IPS-20b (cell line): Measurements from ENCODE around the gene NCF4.

ENCODE experiments used
- H3K27ac ChIP-seq: one replicate; pipeline ENCODE4 v1.5.1; 2013; ENCODE audit warnings: low read length
- H3K27me3 ChIP-seq: 2 replicates; pipeline ENCODE4 v1.6.1; 2013; ENCODE audit warnings: mild to moderate bottlenecking, low read length, inconsistent platforms; ENCODE audit not compliant: insufficient read depth
- H3K36me3 ChIP-seq: 2 replicates; pipeline ENCODE4 v1.6.1; 2013; ENCODE audit warnings: low read depth, mild to moderate bottlenecking, inconsistent platforms, low read length, moderate library complexity; ENCODE audit not compliant: insufficient read depth
- H3K4me1 ChIP-seq: 2 replicates; pipeline ENCODE4 v1.6.1; 2013; ENCODE audit warnings: mild to moderate bottlenecking, control low read depth, inconsistent platforms, low read length, moderate library complexity; ENCODE audit not compliant: insufficient read depth
- H3K4me3 ChIP-seq: 2 replicates; pipeline ENCODE4 v1.5.1; 2013; ENCODE audit warnings: mild to moderate bottlenecking, low read length, inconsistent platforms
- H3K9ac ChIP-seq: 2 replicates; pipeline ENCODE4 v1.6.1; 2013; ENCODE audit warnings: low read depth, mild to moderate bottlenecking, inconsistent platforms, low read length, moderate library complexity
- H3K9me3 ChIP-seq: 2 replicates; pipeline ENCODE4 v1.6.1; 2013; ENCODE audit warnings: mild to moderate bottlenecking, low read depth, low read length, inconsistent platforms; ENCODE audit not compliant: insufficient read depth

NCF4 gene

GRCh38 chr22:36858156-36858555, 2.6 kb upstream of the NCF4 start:
- Histone ChIP-seq H3K9ac (no peak overlapping the region), H3K4me1 (no peaks in the 10 kb centered on the region)

GRCh38 chr22:36858966-36859365, 1.8 kb upstream of the NCF4 start:
- Histone ChIP-seq H3K4me3 (no peak overlapping the region), H3K9ac (no peak overlapping the region), H3K27ac (no peak overlapping the region), H3K27me3 (peaks cover 35% of the 10 kb centered on the region), H3K9me3 (no peaks in the 10 kb centered on the region), H3K4me1 (no peaks in the 10 kb centered on the region), H3K36me3 (no peaks in the 10 kb centered on the region)

More at GRCh38 chr22:36858156-36858555, 2.6 kb upstream of the NCF4 start:
- H3K36me3 ChIP-seq, result no peaks in the 10 kb centered on the region
- no peaks in the 10 kb centered on the region for H3K9me3 ChIP-seq
- peaks cover 35% of the 10 kb centered on the region for H3K27me3 ChIP-seq
- no peak overlapping the region for H3K27ac ChIP-seq
- H3K4me3 ChIP-seq, result no peak overlapping the region

DNA sequence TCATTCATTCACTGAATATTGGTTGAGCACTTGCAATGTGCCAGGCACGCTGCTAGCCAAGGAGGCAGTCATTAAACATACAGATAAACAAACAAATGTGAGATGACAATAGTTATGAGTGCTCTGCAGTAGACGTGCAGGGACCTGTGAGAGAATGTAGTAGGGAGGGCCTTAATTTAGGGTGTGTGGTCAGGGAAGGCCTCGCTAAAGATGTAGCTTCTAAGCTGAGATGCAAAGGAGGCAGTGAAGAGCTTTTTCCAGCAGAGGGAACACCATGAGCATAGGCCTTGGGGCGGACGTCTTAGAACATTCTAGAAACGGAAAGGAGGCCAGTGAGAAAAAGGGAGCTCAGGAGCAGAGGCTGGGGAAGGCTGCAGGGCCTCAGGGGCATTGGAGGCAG, 789 bp upstream of the NCF4 start:
- no peaks in the 10 kb centered on the region for H3K4me1 ChIP-seq

DNA sequence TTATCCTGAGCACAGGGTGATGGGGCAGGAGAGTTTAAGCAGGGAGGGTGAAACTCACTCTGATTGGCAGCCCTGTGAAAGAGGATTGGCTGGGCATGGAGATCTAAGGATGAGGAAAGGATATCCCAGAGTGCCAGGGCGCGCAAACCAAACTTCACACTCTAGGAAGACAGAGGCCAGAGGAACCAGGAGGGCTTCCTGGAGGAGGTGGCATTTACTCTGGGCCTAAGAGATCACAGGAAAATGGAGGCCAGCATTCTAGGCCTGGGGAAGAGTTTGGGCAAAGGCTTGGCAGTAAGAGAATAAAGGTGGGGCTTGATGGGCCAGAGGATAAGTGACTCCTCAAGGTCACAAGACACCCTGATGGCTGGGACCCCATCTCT, 377 bp upstream of the NCF4 start:
- H3K9ac ChIP-seq, result no peak overlapping the region
- H3K27me3 ChIP-seq, result peaks cover 35% of the 10 kb centered on the region
- no peak overlapping the region for H3K27ac ChIP-seq
- H3K4me1 ChIP-seq, result no peaks in the 10 kb centered on the region
- no peak overlapping the region for H3K4me3 ChIP-seq
- no peaks in the 10 kb centered on the region for H3K9me3 ChIP-seq
- no peaks in the 10 kb centered on the region for H3K36me3 ChIP-seq

More for the DNA sequence above, 789 bp upstream of the NCF4 start:
- no peaks in the 10 kb centered on the region for H3K9me3 ChIP-seq
- H3K27me3 ChIP-seq, result peaks cover 35% of the 10 kb centered on the region
- no peaks in the 10 kb centered on the region for H3K36me3 ChIP-seq
- no peak overlapping the region for H3K27ac ChIP-seq
- no peak overlapping the region for H3K9ac ChIP-seq
- no peak overlapping the region for H3K4me3 ChIP-seq

DNA sequence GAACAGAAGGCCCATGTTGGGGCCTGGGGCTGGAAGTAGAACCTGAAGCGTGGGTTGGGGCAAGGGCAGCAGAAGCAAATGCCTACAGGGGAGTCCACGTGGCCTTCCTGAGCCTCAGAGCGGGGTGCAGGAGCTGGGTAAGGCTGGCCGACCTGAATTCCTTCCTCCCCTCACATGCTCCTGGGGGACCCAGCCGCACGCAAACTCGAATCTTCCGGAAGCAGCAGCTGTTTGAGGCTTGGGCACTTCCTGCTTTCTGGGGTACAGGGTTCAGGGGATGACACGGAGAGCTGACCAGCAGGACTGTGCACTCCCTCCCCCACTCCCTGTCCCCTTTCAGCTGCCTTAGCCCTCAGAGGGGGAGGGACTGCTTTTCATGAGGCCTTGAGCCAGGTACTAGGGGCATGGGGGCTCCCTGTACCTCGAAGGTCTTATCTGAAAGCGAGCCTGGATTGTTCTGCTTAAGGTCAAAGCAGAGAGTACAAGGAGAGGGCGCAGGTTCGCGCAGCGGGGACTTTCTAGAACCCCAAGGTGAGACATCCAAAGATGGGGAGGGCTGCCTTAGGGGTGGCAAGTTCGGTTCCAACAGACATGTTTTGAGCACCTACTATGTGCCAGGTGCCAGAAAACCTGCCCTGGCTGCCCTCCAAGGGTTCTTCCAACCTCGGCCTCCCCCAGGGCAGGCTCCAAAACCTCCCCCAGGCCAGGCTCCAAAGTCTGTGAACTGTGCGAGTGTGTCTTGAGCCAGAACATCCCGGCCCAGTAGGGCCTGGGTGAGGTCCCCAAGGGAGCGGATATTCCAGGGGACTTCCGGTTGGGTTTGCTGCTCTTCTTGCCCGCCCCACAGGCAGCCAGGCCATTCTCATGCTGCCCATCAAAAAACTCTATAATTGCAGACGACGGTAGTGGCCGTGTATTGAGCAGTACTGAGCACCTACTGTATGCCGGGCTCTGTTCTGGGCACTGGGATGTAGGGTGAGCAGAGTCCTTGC, 1.7 kb downstream of the NCF4 start:
- Histone ChIP-seq H3K27me3 (peaks cover 39% of the 10 kb centered on the region), H3K4me1 (no peaks in the 10 kb centered on the region), H3K9me3 (no peaks in the 10 kb centered on the region), H3K36me3 (no peaks in the 10 kb centered on the region), H3K27ac (no peak overlapping the region), H3K9ac (no peak overlapping the region), H3K4me3 (no peak overlapping the region)

GRCh38 chr22:36863281-36863680, 2.5 kb downstream of the NCF4 start:
- Histone ChIP-seq H3K4me3 (no peak overlapping the region), H3K27ac (no peak overlapping the region), H3K27me3 (peaks cover 32% of the 10 kb centered on the region), H3K4me1 (no peaks in the 10 kb centered on the region), H3K9ac (no peak overlapping the region), H3K9me3 (no peaks in the 10 kb centered on the region), H3K36me3 (no peaks in the 10 kb centered on the region)

DNA sequence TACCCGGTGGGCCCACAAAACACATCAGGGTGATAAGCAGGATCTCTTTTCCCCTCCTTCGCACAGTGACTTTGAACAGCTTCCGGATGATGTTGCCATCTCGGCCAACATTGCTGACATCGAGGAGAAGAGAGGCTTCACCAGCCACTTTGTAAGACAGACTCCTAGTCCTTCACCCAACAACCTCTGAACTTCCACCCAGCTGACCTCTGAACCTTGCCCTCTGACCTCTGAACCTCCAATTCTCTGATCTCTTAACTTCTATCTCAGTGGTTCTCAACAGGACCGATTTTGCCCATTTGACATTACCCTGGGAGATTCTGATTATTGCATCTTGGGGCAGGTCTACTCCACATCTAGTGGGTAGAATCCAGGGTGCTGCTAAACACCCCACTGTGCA, 3.2 kb downstream of the NCF4 start:
- no peaks in the 10 kb centered on the region for H3K4me1 ChIP-seq
- H3K27me3 ChIP-seq, result peaks cover 25% of the 10 kb centered on the region; the same call in 1 of the 2 replicates
- H3K27ac ChIP-seq, result no peak overlapping the region
- no peak overlapping the region for H3K4me3 ChIP-seq
- H3K9me3 ChIP-seq, result no peaks in the 10 kb centered on the region
- H3K9ac ChIP-seq, result no peak overlapping the region
- H3K36me3 ChIP-seq, result no peaks in the 10 kb centered on the region

GRCh38 chr22:36864454-36865215, 3.8 kb downstream of the NCF4 start:
- no peaks in the 10 kb centered on the region for H3K9me3 ChIP-seq
- no peak overlapping the region for H3K27ac ChIP-seq
- no peak overlapping the region for H3K4me3 ChIP-seq
- H3K27me3 ChIP-seq, result peaks cover 18% of the 10 kb centered on the region; the same call in 1 of the 2 replicates
- no peaks in the 10 kb centered on the region for H3K4me1 ChIP-seq
- no peak overlapping the region for H3K9ac ChIP-seq
- no peaks in the 10 kb centered on the region for H3K36me3 ChIP-seq

DNA sequence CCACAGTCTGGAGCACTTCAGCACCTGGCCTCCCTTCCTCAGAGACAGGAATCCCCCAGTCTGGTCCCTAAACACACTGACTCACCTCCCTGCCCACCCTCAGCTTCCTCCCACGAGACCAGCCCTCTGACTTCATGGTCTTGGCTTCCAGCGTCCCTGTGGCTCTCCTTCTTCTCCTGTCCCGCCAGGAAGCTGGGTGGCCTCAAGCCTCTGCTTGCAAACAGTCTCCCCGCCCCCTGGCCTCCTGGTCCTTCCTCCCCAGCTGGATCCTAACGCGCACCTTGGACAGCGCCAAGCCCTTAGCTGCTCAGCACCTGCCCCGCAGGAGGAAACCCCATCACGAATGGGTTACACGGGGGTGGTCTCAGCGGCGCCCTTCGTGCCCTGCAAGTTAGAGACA, 4.5 kb downstream of the NCF4 start:
- H3K27ac ChIP-seq, result no peak overlapping the region

DNA sequence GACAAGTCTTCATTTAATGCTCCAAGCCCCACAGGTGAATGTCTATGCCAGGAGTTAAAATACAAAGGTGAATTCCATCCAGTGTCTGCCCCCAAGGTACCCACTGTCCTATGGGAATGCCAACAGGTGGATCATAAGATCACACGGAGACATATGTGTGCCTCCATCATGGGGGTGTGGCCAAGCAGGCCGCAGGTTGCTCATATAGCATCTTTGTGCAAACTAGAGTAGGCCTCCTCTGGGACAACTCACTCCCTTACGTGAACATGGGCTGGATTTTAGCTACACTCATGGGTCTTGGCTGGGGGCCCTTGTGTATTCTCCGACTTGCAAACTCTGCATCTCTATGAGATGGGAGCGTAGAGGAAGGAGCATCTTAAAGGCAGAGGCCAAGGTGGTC, 6.9 kb downstream of the NCF4 start:
- Histone ChIP-seq H3K9ac (no peak overlapping the region), H3K4me3 (no peak overlapping the region)

More for the DNA sequence above, 4.5 kb downstream of the NCF4 start:
- Histone ChIP-seq H3K27me3 (peaks cover 15% of the 10 kb centered on the region; the same call in 1 of the 2 replicates), H3K4me1 (no peaks in the 10 kb centered on the region), H3K36me3 (no peaks in the 10 kb centered on the region), H3K9me3 (no peaks in the 10 kb centered on the region), H3K9ac (no peak overlapping the region), H3K4me3 (no peak overlapping the region)

DNA sequence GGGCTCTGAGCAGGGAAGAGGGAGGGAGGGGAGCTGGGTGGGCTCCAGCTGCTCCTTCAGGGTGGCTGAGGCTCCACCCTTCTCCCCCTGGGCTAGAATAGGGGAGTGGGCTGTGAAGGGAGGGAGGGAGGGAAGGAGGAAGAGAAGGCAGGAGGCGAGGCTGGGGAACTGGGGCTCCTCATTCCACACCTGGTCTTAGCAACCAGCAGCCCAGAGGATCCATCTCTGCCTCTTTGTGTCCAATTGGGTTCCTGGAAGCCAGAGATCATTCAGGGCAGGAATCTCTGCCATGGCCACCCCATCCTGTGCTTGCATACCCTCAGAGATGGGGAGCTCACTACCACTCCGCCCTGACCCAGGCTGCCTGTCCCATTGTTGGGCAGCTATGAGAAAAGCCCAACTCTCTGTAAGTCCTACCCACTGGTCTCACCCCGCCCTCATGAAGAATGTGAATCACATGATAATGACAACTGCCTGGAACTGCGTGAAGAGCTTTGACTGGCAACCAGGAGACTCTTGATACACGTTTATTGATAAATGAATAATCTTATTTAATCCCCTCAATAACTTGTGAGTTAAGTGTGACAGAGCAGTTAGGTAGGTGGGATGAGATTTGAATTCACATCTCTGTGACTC, 7.9 kb downstream of the NCF4 start:
- peaks cover 23% of the 10 kb centered on the region; the same call in 1 of the 2 replicates for H3K27me3 ChIP-seq
- H3K27ac ChIP-seq, result no peak overlapping the region
- no peaks in the 10 kb centered on the region for H3K4me1 ChIP-seq
- no peaks in the 10 kb centered on the region for H3K9me3 ChIP-seq
- no peak overlapping the region for H3K9ac ChIP-seq
- H3K4me3 ChIP-seq, result no peak overlapping the region
- no peaks in the 10 kb centered on the region for H3K36me3 ChIP-seq

More for the DNA sequence above, 6.9 kb downstream of the NCF4 start:
- Histone ChIP-seq H3K27ac (no peak overlapping the region), H3K36me3 (no peaks in the 10 kb centered on the region), H3K9me3 (no peaks in the 10 kb centered on the region), H3K27me3 (peaks cover 23% of the 10 kb centered on the region; the same call in 1 of the 2 replicates), H3K4me1 (no peaks in the 10 kb centered on the region)
